K562 (cell line): ENCODE measurements around the gene ARID5B. TPM values are rescaled to one million over a fixed set of nuclear protein-coding genes. Genes with fewer than 3 reads are reported as not detected.

Experiments
- ATAC-seq: fragments of 200-7000 bp; cut with Tn5 transposase; 3 replicates; pipeline ENCODE4 v1.9.1; 2020; ENCODE audit warnings: moderate library complexity
- BruUV-seq: library from RNA; stranded (reverse); fragments of 400-500 nt; replicated peaks from 2 replicates; lab custom pipeline; 2021; lab: Mats Ljungman, UMichigan
- CTCF ChIA-PET: fragments of 300-600 bp; formaldehyde crosslinking; extraction: SDS; loops from one replicate; lab custom pipeline; 2021; ENCODE audit warnings: low intra/inter-chr PET ratio; lab: Yijun Ruan, JAX
- POLR2A ChIA-PET: fragments of 300-600, 350-650 bp; sonication (Branson Sonifier 250); formaldehyde crosslinking; extraction: SDS; loops from one replicate; lab custom pipeline; 2021; ENCODE audit warnings: antibody characterized with exemption, inconsistent platforms; lab: Yijun Ruan, JAX
- DNase-seq, 4 experiments: peaks; one replicate each; pipeline versions ENCODE4 v3.0.0 to v3.0.0-alpha.2; 2011 to 2018; ENCODE audit warnings: low spot score in 3 of 4, mixed read lengths in 3 of 4; ENCODE audit errors: extremely low read depth in 1 of 4
- FAIRE-seq: peaks from 2 replicates; lab custom pipeline; 2011; peaks lifted over from hg19 to GRCh38; lab: Jason Lieb, UNC
- H2AFZ ChIP-seq: 2 replicates; pipeline ENCODE4 v1.6.0; 2011; ENCODE audit warnings: low read depth, low read length, control low read depth, inconsistent platforms
- H3K27ac ChIP-seq: fragments of 200-600 bp; 3 replicates; pipeline ENCODE4 v1.8.0; 2011; ENCODE audit warnings: low read depth, mild to moderate bottlenecking, control low read depth, inconsistent platforms, low read length, moderate library complexity, mixed read lengths; ENCODE audit errors: extremely low read depth
- H3K27me3 ChIP-seq, 2 experiments: fragments of 300-600 bp in 1 of 2; 2 replicates in 1 of 2; 3 replicates in 1 of 2; pipeline versions ENCODE4 v1.6.0 to v1.8.0; 2011; ENCODE audit warnings: inconsistent platforms in 2 of 2, low read length in 2 of 2, mild to moderate bottlenecking in 1 of 2, mixed read lengths in 1 of 2, moderate library complexity in 1 of 2; ENCODE audit not compliant: control insufficient read depth in 2 of 2, insufficient read depth in 2 of 2
- H3K36me3 ChIP-seq: fragments of 300-600 bp; 3 replicates; pipeline ENCODE4 v1.8.0; 2011; ENCODE audit warnings: mild to moderate bottlenecking, low read length, inconsistent platforms; ENCODE audit not compliant: control insufficient read depth, insufficient read depth
- H3K4me1 ChIP-seq, 2 experiments: fragments of 200-600 bp in 1 of 2; replicated peaks in 1 of 2; 2 replicates in 1 of 2; 3 replicates in 1 of 2; pipeline versions ENCODE4 v1.5.1 to v1.8.0; 2011; ENCODE audit warnings: inconsistent platforms in 2 of 2, low read length in 2 of 2, mild to moderate bottlenecking in 1 of 2, mixed read lengths in 1 of 2, moderate library complexity in 1 of 2; ENCODE audit not compliant: control insufficient read depth in 2 of 2, insufficient read depth in 2 of 2
- H3K4me2 ChIP-seq: 2 replicates; pipeline ENCODE4 v1.6.1; 2011; ENCODE audit warnings: low read length, control low read depth, inconsistent platforms, mixed read lengths; ENCODE audit not compliant: insufficient read depth
- H3K4me3 ChIP-seq: fragments of 200-600 bp; sonication (generic), shearing (Covaris generic); 2 replicates; pipeline ENCODE4 v1.5.1; 2016; ENCODE audit warnings: control low read depth, inconsistent platforms
- H3K79me2 ChIP-seq: fragments of 200-600 bp; 3 replicates; pipeline ENCODE4 v1.8.0; 2011; ENCODE audit warnings: low read length, inconsistent platforms; ENCODE audit not compliant: control insufficient read depth, insufficient read depth
- H3K9ac ChIP-seq, 2 experiments: 2 replicates each; pipeline versions ENCODE4 v1.6.0 to v1.6.1; 2011; ENCODE audit warnings: low read depth in 2 of 2, low read length in 2 of 2, control low read depth in 1 of 2, inconsistent platforms in 1 of 2, mild to moderate bottlenecking in 1 of 2, mixed read lengths in 1 of 2; ENCODE audit not compliant: insufficient read depth in 1 of 2
- H3K9me1 ChIP-seq: one replicate; pipeline ENCODE4 v1.6.0; 2011; ENCODE audit warnings: inconsistent platforms, mild to moderate bottlenecking, low read length, moderate library complexity; ENCODE audit not compliant: control insufficient read depth, insufficient read depth
- H3K9me3 ChIP-seq: replicated peaks from 2 replicates; pipeline ENCODE4 v1.5.1; 2011; ENCODE audit warnings: low read depth, low read length, inconsistent platforms; ENCODE audit not compliant: control insufficient read depth, insufficient read depth
- H4K20me1 ChIP-seq: replicated peaks from 2 replicates; pipeline ENCODE4 v1.6.1; 2011; ENCODE audit warnings: low read length, inconsistent platforms, mixed read lengths; ENCODE audit not compliant: control insufficient read depth, insufficient read depth
- ATF3 ChIP-seq, 2 experiments: fragments of 450-650 bp in 1 of 2; sonication (generic) in 1 of 2; formaldehyde crosslinking in 1 of 2; IDR thresholded peaks in 1 of 2; conservative IDR thresholded peaks in 1 of 2; 2 replicates each; pipeline versions ENCODE4 v1.6.1 to v1.8.1; 2016 to 2023; ENCODE audit warnings: mild to moderate bottlenecking in 2 of 2, moderate library complexity in 2 of 2, inconsistent platforms in 1 of 2, missing genetic modification reagents in 1 of 2
- ATF7 ChIP-seq: fragments of 450-650 bp; IDR thresholded peaks from 2 replicates; pipeline ENCODE4 v1.7.1; 2014; ENCODE audit warnings: mild to moderate bottlenecking, moderate library complexity
- CEBPG ChIP-seq, 3 experiments: fragments of 200-800 bp in 1 of 3; sonication (Bioruptor generic) in 1 of 3; sonication (generic) in 1 of 3; formaldehyde crosslinking in 1 of 3; IDR thresholded peaks in 2 of 3; conservative IDR thresholded peaks in 1 of 3; 2 replicates each; pipeline versions ENCODE4 v1.6.1 to v1.8.0; 2016 to 2022; ENCODE audit warnings: missing compliant biosample characterization in 2 of 3, missing genetic modification characterization in 2 of 3, mild to moderate bottlenecking in 1 of 3, missing genetic modification reagents in 1 of 3
- CTCF ChIP-seq, 3 experiments: IDR thresholded peaks in 2 of 3; conservative IDR thresholded peaks in 1 of 3; 2 replicates each; pipeline ENCODE4 v1.5.1; 2011 to 2012; ENCODE audit warnings: low read length in 3 of 3, mild to moderate bottlenecking in 3 of 3, control low read depth in 2 of 3, improper control_type of control experiment in 1 of 3, inconsistent platforms in 1 of 3, low read depth in 1 of 3, mixed read lengths in 1 of 3, moderate library complexity in 1 of 3; ENCODE audit not compliant: insufficient read depth in 2 of 3
- ESRRA ChIP-seq: fragments of 450-650 bp; IDR thresholded peaks from 2 replicates; pipeline ENCODE4 v1.6.1; 2014; ENCODE audit warnings: low read depth, mild to moderate bottlenecking, moderate library complexity, borderline replicate concordance
- JUND ChIP-seq, 2 experiments: IDR thresholded peaks; 2 replicates in 1 of 2; 3 replicates in 1 of 2; pipeline ENCODE4 v1.6.1; 2011; ENCODE audit warnings: borderline replicate concordance in 2 of 2, low read depth in 2 of 2, low read length in 2 of 2, improper control_type of control experiment in 1 of 2, missing biosample characterization in 1 of 2, missing genetic modification characterization in 1 of 2, missing genetic modification reagents in 1 of 2
- MEF2A ChIP-seq: IDR thresholded peaks from 2 replicates; pipeline ENCODE4 v1.6.1; 2011; ENCODE audit warnings: low read depth, mild to moderate bottlenecking, low read length, moderate library complexity; ENCODE audit not compliant: control insufficient read depth
- MXI1 ChIP-seq: IDR thresholded peaks from 2 replicates; pipeline ENCODE4 v1.6.1; 2011; ENCODE audit warnings: low read depth, mild to moderate bottlenecking, improper control_type of control experiment, low read length
- MYBL2 ChIP-seq, 2 experiments: fragments of 450-650 bp in 1 of 2; sonication (generic) in 1 of 2; formaldehyde crosslinking in 1 of 2; IDR thresholded peaks; 2 replicates each; pipeline versions ENCODE4 v1.6.1 to v1.8.1; 2017 to 2022; ENCODE audit warnings: borderline replicate concordance in 1 of 2, inconsistent platforms in 1 of 2, low read depth in 1 of 2, mild to moderate bottlenecking in 1 of 2, missing genetic modification reagents in 1 of 2, moderate library complexity in 1 of 2
- SRF ChIP-seq, 2 experiments: fragments of 250-450, 450-650 bp in 1 of 2; sonication (Bioruptor Pico) in 1 of 2; sonication (generic) in 1 of 2; formaldehyde crosslinking; IDR thresholded peaks; 2 replicates each; pipeline versions ENCODE4 v1.5.0 to v1.5.1; 2020 to 2022; ENCODE audit warnings: mild to moderate bottlenecking in 1 of 2, missing genetic modification reagents in 1 of 2
- TAF1 ChIP-seq: IDR thresholded peaks from 2 replicates; pipeline ENCODE4 v1.6.1; 2011; ENCODE audit warnings: mild to moderate bottlenecking, low read length, moderate library complexity; ENCODE audit not compliant: insufficient read depth, control insufficient read depth, severe bottlenecking; ENCODE audit errors: extremely low read depth
- XRCC3 ChIP-seq: fragments of 450-650 bp; IDR thresholded peaks from 2 replicates; pipeline ENCODE4 v1.6.1; 2017; ENCODE audit warnings: mild to moderate bottlenecking, moderate library complexity
- WGBS: fragments of 100-300 bp; shearing (Covaris generic); methylation state at CpG from one replicate; pipeline ENCODE4 v1.1.6; 2016; ENCODE audit warnings: low coverage, mixed read lengths; ENCODE audit not compliant: insufficient coverage; ENCODE audit errors: missing lambda C conversion rate; 5-methylcytosine and 5-hydroxymethylcytosine counted together
- in situ Hi-C: fragments of 300-500 bp; cut with MboI; formaldehyde crosslinking; loops from 4 replicates; pipeline ENCODE4 v1.15.0; 2018; ENCODE audit warnings: inconsistent platforms, mixed read lengths
- intact Hi-C: fragments of 100-400 bp; cut with micrococcal nuclease; formaldehyde crosslinking; loops from 2 replicates; pipeline ENCODE4 v1.14.2; 2022
- polyA plus RNA-seq, 8 experiments: library from polyadenylated mRNA; depleted of rRNA in 4 of 8; stranded (reverse) in 5 of 8; unstranded in 3 of 8; fragments of >200 nt; fragmentation: Nextera tagmentation in 2 of 8; fragmentation: Illumina TruSeq in 1 of 8; extraction: Ambion mirVana in 2 of 8; extraction: Trizol in 1 of 8; gene quantifications; 2 replicates each; pipeline versions ENCODE4 v1.2.1 to v1.2.3, GENCODE V29; 2011 to 2014; ENCODE audit warnings: inconsistent platforms in 1 of 8, missing spikeins in 1 of 8
- total RNA-seq, 7 experiments: library from RNA; depleted of rRNA in 6 of 7; stranded (reverse); fragments of >200 nt in 6 of 7; fragmentation: Illumina TruSeq in 2 of 7; extraction: Trizol in 2 of 7; gene quantifications; 2 replicates each; pipeline versions ENCODE4 v1.2.1 to v1.2.3, GENCODE V29; 2011 to 2021; ENCODE audit warnings: low replicate concordance in 1 of 7
- TF ChIP-seq, protein P1 (sequence below): fragments of 250-450 bp; sonication (Bioruptor Pico); IDR thresholded peaks from 2 replicates; pipeline ENCODE4 v1.5.0; 2021

ARID5B gene
- total and polyA plus RNA-seq, 9 of the 15 experiments (the other 6 are each of a cell fraction or from before 2014, with no cell fraction given) = 0.48 to 1.6 (median 0.80) TPM

- POLR2A ChIA-PET = interaction anchor here (0.6 to 2.0 kb wide), 3 partner anchors 8 to 52 kb away, joined by 3 to 7 read pairs (median 4); no protein-coding TSS in a partner anchor
- H3K9me1 ChIP-seq = no peaks in the 10 kb centered on the region
- H3K27ac ChIP-seq = no peak overlapping the region
- no peaks in the 10 kb centered on the region for H3K79me2 ChIP-seq
- no peak for FAIRE-seq
- no peak overlapping the region for H3K4me2 ChIP-seq
- H3K4me3 ChIP-seq = no peak overlapping the region
- H3K27me3 ChIP-seq = no peaks in the 10 kb centered on the region
- WGBS = 37% methylated on average over 6 of the region's 6 CpGs
- in situ Hi-C loops = no loop called here
- CTCF ChIA-PET = no interaction called here
- no peaks in the 10 kb centered on the region for H4K20me1 ChIP-seq
- H3K9ac ChIP-seq = no peak overlapping the region
- DNase-seq = peak; percentile 43 to 55 (median 48)
- H2AFZ ChIP-seq = 0 out of 2 replicates have a peak overlapping the region, but pooled peaks have one; percentile 96
- BruUV-seq = no TSS peak
- peaks cover 0 to 6% of the 10 kb centered on the region in 2 experiments; a peak in 3 of 5 replicates for H3K4me1 ChIP-seq
- intact Hi-C loops = loop anchor here (5.0 kb wide), 3 partner anchors 68 to 173 kb away; no protein-coding TSS in a partner anchor
- H3K36me3 ChIP-seq = no peaks in the 10 kb centered on the region
- no peaks in the 10 kb centered on the region for H3K9me3 ChIP-seq
- no peak for ATAC-seq
- TF ChIP-seq SRF (CRISPR knock-in tag; IDR thresholded peaks at IDR 0.05) = peak in 1 of 2 experiments; percentile 29; a peak in 1 of 4 replicates
- peak; percentile 39; the same call in 1 of the 2 replicates for TF ChIP-seq JUND (IDR thresholded peaks at IDR 0.05; ENCODE audit: borderline replicate concordance, low read depth, low read length)
- TF ChIP-seq JUND (tag; IDR thresholded peaks at IDR 0.05; ENCODE audit: borderline replicate concordance, low read depth, low read length) = peak; percentile 43; the same call in 1 of the 3 replicates
- TF ChIP-seq ESRRA = peak; percentile 79; the same call in 1 of the 2 replicates
- TF ChIP-seq MEF2A = 0 out of 2 replicates have a peak, but pooled peaks have one; percentile 26
- no peak for TF ChIP-seq MYBL2 (IDR thresholded peaks at IDR 0.05; ENCODE audit: low read depth)
- no peak for TF ChIP-seq MYBL2 (CRISPR knock-in tag; IDR thresholded peaks at IDR 0.05; ENCODE audit: borderline replicate concordance)
- no peak for TF ChIP-seq MXI1
- TF ChIP-seq ATF7 = peak; percentile 61
- TF ChIP-seq, protein P1, sequence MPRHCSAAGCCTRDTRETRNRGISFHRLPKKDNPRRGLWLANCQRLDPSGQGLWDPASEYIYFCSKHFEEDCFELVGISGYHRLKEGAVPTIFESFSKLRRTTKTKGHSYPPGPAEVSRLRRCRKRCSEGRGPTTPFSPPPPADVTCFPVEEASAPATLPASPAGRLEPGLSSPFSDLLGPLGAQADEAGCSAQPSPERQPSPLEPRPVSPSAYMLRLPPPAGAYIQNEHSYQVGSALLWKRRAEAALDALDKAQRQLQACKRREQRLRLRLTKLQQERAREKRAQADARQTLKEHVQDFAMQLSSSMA (CRISPR knock-in tag) = no peak
- TF ChIP-seq CTCF (IDR thresholded peaks at IDR 0.05 in 2 of 3, conservative IDR thresholded peaks at IDR 0.05 in 1 of 3; ENCODE audit: insufficient read depth in 2 of 3, low read depth in 1 of 3, low read length in 3 of 3) = peak; percentile 8 to 30 (median 20); a peak in 1 of 6 replicates
- TF ChIP-seq TAF1 = no peak
- no peak for TF ChIP-seq CEBPG (CRISPR knock-in tag; IDR thresholded peaks at IDR 0.05)
- TF ChIP-seq CEBPG (tag; conservative IDR thresholded peaks at IDR 0.05 in 1 of 2, IDR thresholded peaks at IDR 0.05 in 1 of 2) = peak in 1 of 2 experiments; percentile 43; a peak in 1 of 4 replicates
- TF ChIP-seq ATF3 (IDR thresholded peaks at IDR 0.05) = peak; percentile 79
- TF ChIP-seq ATF3 (CRISPR knock-in tag; conservative IDR thresholded peaks at IDR 0.05) = no peak
- no peak for TF ChIP-seq XRCC3
Measured at GRCh38 chr10:61904733-61905725, 3.5 kb downstream of the ARID5B start.
